Calu3 (cell line): ENCODE data around the gene ABTB2. TPM values are rescaled to one million over a fixed set of nuclear protein-coding genes. Genes with fewer than 3 reads are reported as not detected.

Experiments
- total RNA-seq: library from RNA; stranded (reverse); gene quantifications from 2 replicates; pipeline ENCODE4 v1.2.3, GENCODE V29; 2022

ABTB2 gene
- total RNA-seq, 1 experiment from 2014 or later = 24.8 TPM

Other genes starting within 250 kb of the ABTB2 start
- 50.8 and 54.5 TPM in 2 replicates for gene CAT, start 80.9 kb upstream of the ABTB2 start, total RNA-seq
- gene ELF5, start 155.8 kb upstream of the ABTB2 start, total RNA-seq = not detected in 2 replicates